Cardiac muscle cell (in vitro differentiated cells and primary cell): ENCODE measurements around the gene C2orf68. TPM values are rescaled to one million over a fixed set of nuclear protein-coding genes. Genes with fewer than 3 reads are reported as not detected.
"Not testable (repeated sequence)": the region's sequence is repeated elsewhere in the genome, so short reads cannot be mapped to it uniquely, and the experiment has no call there.

Experiments
- DNase-seq, 2 donors: peaks; one replicate each; pipeline versions ENCODE4 v3.0.0 to v3.0.0-alpha.2; 2010 to 2017; ENCODE audit warnings: low read depth in 1 of 2, low spot score in 1 of 2
- H3K27ac ChIP-seq: fragments of 200-600 bp; sonication (generic); 2 replicates; pipeline ENCODE4 v1.5.1; 2016
- H3K27me3 ChIP-seq: fragments of 200-600 bp; sonication (generic); 2 replicates; pipeline ENCODE4 v1.6.0; 2016; ENCODE audit warnings: control low read depth
- H3K36me3 ChIP-seq: fragments of 200-600 bp; sonication (generic); 2 replicates; pipeline ENCODE4 v1.5.1; 2016; ENCODE audit warnings: control low read depth
- H3K4me1 ChIP-seq: fragments of 200-600 bp; sonication (generic); 2 replicates; pipeline ENCODE4 v1.8.1; 2017; ENCODE audit warnings: low read depth, mild to moderate bottlenecking, mixed run types
- H3K4me3 ChIP-seq: fragments of 200-600 bp; sonication (generic); 2 replicates; pipeline ENCODE4 v1.5.1; 2016; ENCODE audit warnings: mild to moderate bottlenecking
- H3K9me3 ChIP-seq: fragments of 200-600 bp; sonication (generic); 2 replicates; pipeline ENCODE4 v1.5.1; 2017; ENCODE audit warnings: low read depth, mild to moderate bottlenecking, control low read depth
- CTCF ChIP-seq: IDR thresholded peaks from 2 replicates; pipeline ENCODE4 v1.5.1; 2012; ENCODE audit warnings: low read depth, mild to moderate bottlenecking, low read length
- polyA plus RNA-seq: library from polyadenylated mRNA; unstranded; fragments of >200 nt; fragmentation: Nextera tagmentation; extraction: Ambion mirVana; gene quantifications from 2 replicates; pipeline ENCODE4 v1.2.1, GENCODE V29; 2016
- total RNA-seq: library from RNA; depleted of rRNA; stranded (reverse); fragments of >200 nt; gene quantifications from 2 replicates; pipeline ENCODE4 v1.2.3, GENCODE V29; 2016

C2orf68 gene
- total RNA-seq (32.6 and 35.5 TPM in 2 replicates), polyA plus RNA-seq (37.4 and 52.0 TPM in 2 replicates)

DNA sequence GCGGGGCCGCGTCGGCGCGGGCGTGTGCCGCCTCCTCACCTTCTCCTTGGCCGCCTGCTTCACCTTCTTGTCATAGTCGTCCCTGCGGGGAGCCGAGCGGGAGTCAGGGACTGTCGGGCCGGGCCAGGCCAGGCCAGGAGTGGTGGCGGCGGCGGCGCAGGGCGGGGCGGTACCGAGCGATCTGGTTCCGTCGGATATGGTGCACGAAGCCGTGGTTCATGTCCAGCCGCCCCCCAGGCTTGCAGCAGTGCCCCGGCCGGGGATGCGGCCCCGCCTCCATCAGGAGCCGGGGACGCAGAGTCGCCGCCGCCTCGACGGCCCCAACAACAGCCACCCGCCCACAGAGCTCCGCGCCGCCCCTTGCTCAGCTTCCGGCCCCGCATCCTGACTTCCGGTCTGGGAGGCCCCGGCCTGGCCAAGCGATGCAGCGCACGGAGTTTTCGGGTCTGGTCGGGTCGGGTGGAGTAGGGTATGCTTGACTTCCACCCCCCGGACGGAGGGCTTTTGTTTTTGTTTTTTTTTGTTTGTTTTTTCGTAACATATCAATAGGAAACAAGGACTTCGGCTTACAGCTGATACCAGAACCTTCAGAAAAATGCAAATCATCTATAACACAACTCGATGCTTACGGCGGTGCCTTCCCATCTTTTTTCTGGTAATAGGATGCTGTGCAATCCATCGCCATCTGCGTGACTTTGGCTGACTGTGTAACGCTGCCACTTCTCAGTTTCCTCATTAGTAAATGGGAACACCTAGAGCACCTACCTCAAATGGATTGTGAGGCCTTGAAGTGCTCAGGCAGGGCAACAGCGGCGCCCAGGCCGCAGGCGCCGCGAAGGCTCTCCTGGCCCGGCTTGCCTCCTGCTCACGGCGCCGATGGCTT lies at the start of gene C2orf68:
Gene C2orf68, minus strand, starts transcription at position 362 of the 883 bp plus-strand sequence. Its CDS starts 82 bp downstream, at position 280.
- peak within 1 kb of the TSS; percentile 90 for H3K4me3 ChIP-seq
- no peaks in the 10 kb centered on the region for H3K27me3 ChIP-seq
- peak; percentile 89 to 94 for DNase-seq
- no peak for TF ChIP-seq CTCF
- peaks cover 5% of the 10 kb centered on the region for H3K36me3 ChIP-seq
- no peaks in the 10 kb centered on the region for H3K9me3 ChIP-seq
- peak within 1 kb of the TSS; percentile 74 for H3K27ac ChIP-seq
- peaks cover 6% of the 10 kb centered on the region for H3K4me1 ChIP-seq

- no peaks in the 10 kb centered on the region for H3K27me3 ChIP-seq
- H3K27ac ChIP-seq, result no peak overlapping the region
- H3K36me3 ChIP-seq, result no peaks in the 10 kb centered on the region
- no peaks in the 10 kb centered on the region for H3K9me3 ChIP-seq
- no peak for DNase-seq
- no peaks in the 10 kb centered on the region for H3K4me1 ChIP-seq
- no peak overlapping the region for H3K4me3 ChIP-seq
- TF ChIP-seq CTCF, result no peak
These were observed 49.4 kb upstream of the C2orf68 start for GRCh38 chr2:85661139-85661858.

DNA sequence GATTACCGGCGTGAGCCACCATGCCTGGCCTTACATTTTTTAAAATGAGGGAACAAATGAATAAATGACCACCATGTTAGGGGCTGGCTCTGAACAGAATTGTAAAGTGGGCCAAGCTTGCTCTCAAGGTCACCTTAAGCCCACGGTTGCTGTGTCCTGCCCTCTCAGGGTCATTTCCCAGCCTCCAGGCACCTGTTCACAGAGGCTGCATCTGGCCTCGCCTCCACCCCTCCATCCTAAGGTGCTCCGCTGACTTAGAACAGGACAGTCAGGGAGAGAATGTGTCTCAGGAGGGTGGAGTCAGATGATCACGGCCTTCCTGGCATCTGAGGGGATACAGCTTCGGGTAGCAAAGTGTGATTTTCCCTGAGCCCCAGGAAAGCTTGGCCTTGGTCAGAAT lies 48.9 kb upstream of the C2orf68 start:
- no peak overlapping the region for H3K4me3 ChIP-seq
- no peaks in the 10 kb centered on the region for H3K27me3 ChIP-seq
- no peaks in the 10 kb centered on the region for H3K4me1 ChIP-seq
- DNase-seq, result no peak
- no peaks in the 10 kb centered on the region for H3K36me3 ChIP-seq
- no peak for TF ChIP-seq CTCF
- no peaks in the 10 kb centered on the region for H3K9me3 ChIP-seq
- no peak overlapping the region for H3K27ac ChIP-seq

GRCh38 chr2:85660301-85660700 lies 48.4 kb upstream of the C2orf68 start:
- not testable (repeated sequence) for H3K9me3 ChIP-seq, H3K4me1 ChIP-seq, H3K4me3 ChIP-seq, H3K36me3 ChIP-seq, H3K27me3 ChIP-seq, H3K27ac ChIP-seq, DNase-seq

- H3K27me3 ChIP-seq, result no peaks in the 10 kb centered on the region
- no peaks in the 10 kb centered on the region for H3K9me3 ChIP-seq
- H3K4me1 ChIP-seq, result no peaks in the 10 kb centered on the region
- H3K27ac ChIP-seq, result no peak overlapping the region
- no peak for TF ChIP-seq CTCF
- no peak overlapping the region for H3K4me3 ChIP-seq
- DNase-seq, result no peak
- no peaks in the 10 kb centered on the region for H3K36me3 ChIP-seq
These were observed 47.6 kb upstream of the C2orf68 start for GRCh38 chr2:85659324-85659981.

DNA sequence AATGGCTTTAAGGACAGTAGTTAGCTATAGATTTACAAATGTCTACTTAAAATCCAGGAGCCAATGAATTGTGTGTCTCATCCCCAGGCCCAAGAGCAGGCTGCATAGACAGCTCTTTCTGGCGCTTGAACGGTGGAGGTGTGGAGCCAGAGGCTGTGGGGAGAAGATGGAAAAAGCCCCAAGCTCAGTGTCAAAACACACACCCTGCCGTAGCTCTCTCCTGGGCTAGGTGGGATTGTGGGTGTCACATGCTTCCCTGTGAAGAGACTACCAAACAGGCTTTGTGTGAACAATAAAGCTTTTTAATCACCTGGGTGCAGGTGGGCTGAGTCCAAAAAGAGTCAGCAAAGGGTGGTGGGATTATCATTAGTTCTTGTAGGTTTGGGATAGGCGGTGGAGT lies 45.5 kb upstream of the C2orf68 start:
- not testable (repeated sequence) for H3K4me1 ChIP-seq, H3K27ac ChIP-seq, H3K9me3 ChIP-seq, H3K27me3 ChIP-seq, DNase-seq, H3K4me3 ChIP-seq, H3K36me3 ChIP-seq
